K562 (cell line): ENCODE data around the gene HECW1. TPM values are rescaled to one million over a fixed set of nuclear protein-coding genes. Genes with fewer than 3 reads are reported as not detected.

Experiments used
- ATF1 ChIP-seq, 2 experiments: fragments of 450-650 bp in 1 of 2; IDR thresholded peaks; 2 replicates each; pipeline ENCODE4 v1.6.1; 2016; ENCODE audit warnings: missing compliant biosample characterization in 1 of 2, missing genetic modification characterization in 1 of 2
- DDX20 ChIP-seq: fragments of 450-650 bp; IDR thresholded peaks from 2 replicates; pipeline ENCODE4 v1.6.1; 2016; ENCODE audit warnings: missing genetic modification characterization, low read depth, mild to moderate bottlenecking, missing compliant biosample characterization, moderate library complexity
- FUS ChIP-seq: fragments of 200-400 bp; formaldehyde crosslinking; optimal IDR thresholded peaks from 2 replicates; pipeline ENCODE3; 2017; ENCODE audit warnings: low read depth, low read length
- NCOA4 ChIP-seq: fragments of 450-650 bp; IDR thresholded peaks from 2 replicates; pipeline ENCODE4 v1.6.1; 2018; ENCODE audit warnings: mild to moderate bottlenecking; ENCODE audit not compliant: partially characterized antibody
- RB1 ChIP-seq: fragments of 450-650 bp; IDR thresholded peaks from 2 replicates; pipeline ENCODE4 v1.6.1; 2017; ENCODE audit warnings: low read depth, mild to moderate bottlenecking
- SAFB ChIP-seq: fragments of 200-400 bp; formaldehyde crosslinking; IDR thresholded peaks from 2 replicates; pipeline ENCODE4 v1.6.1; 2017; ENCODE audit warnings: low read depth, low read length, borderline replicate concordance
- ZBTB2 ChIP-seq: fragments of 450-650 bp; IDR thresholded peaks from 2 replicates; pipeline ENCODE4 v1.6.1; 2016; ENCODE audit warnings: antibody characterized with exemption
- ZKSCAN1 ChIP-seq: fragments of 150-350 bp; IDR thresholded peaks from 2 replicates; pipeline ENCODE4 v1.6.1; 2016; ENCODE audit warnings: low read depth, low read length
- ZNF609 ChIP-seq: sonication (generic); formaldehyde crosslinking; IDR thresholded peaks from 2 replicates; pipeline ENCODE4 v1.8.1; 2023; ENCODE audit warnings: missing genetic modification reagents, mild to moderate bottlenecking, borderline replicate concordance
- polyA plus RNA-seq, 8 experiments: library from polyadenylated mRNA; depleted of rRNA in 4 of 8; stranded (reverse) in 5 of 8; unstranded in 3 of 8; fragments of >200 nt; fragmentation: Nextera tagmentation in 2 of 8; fragmentation: Illumina TruSeq in 1 of 8; extraction: Ambion mirVana in 2 of 8; extraction: Trizol in 1 of 8; gene quantifications; 2 replicates each; pipeline versions ENCODE4 v1.2.1 to v1.2.3, GENCODE V29; 2011 to 2014; ENCODE audit warnings: inconsistent platforms in 1 of 8, missing spikeins in 1 of 8
- total RNA-seq, 7 experiments: library from RNA; depleted of rRNA in 6 of 7; stranded (reverse); fragments of >200 nt in 6 of 7; fragmentation: Illumina TruSeq in 2 of 7; extraction: Trizol in 2 of 7; gene quantifications; 2 replicates each; pipeline versions ENCODE4 v1.2.1 to v1.2.3, GENCODE V29; 2011 to 2021; ENCODE audit warnings: low replicate concordance in 1 of 7
- TF ChIP-seq, protein P1 (sequence below), 2 experiments: IDR thresholded peaks; 2 replicates each; pipeline ENCODE4 v1.6.1; 2011; ENCODE audit warnings: borderline replicate concordance in 1 of 2, control low read depth in 1 of 2, low read depth in 1 of 2, low read length in 1 of 2, mild to moderate bottlenecking in 1 of 2, mixed read lengths in 1 of 2, moderate library complexity in 1 of 2; ENCODE audit not compliant: insufficient read depth in 1 of 2, insufficient read length in 1 of 2, poor library complexity in 1 of 2, severe bottlenecking in 1 of 2; ENCODE audit errors: extremely low read depth in 1 of 2
- TF ChIP-seq, protein P2 (sequence below): IDR thresholded peaks from 2 replicates; pipeline ENCODE4 v1.6.1; 2016; ENCODE audit warnings: missing genetic modification characterization, missing compliant biosample characterization
- TF ChIP-seq, protein P3 (sequence below), 2 experiments: fragments of 450-650 bp in 1 of 2; IDR thresholded peaks; 2 replicates each; pipeline ENCODE4 v1.6.1; 2011 to 2017; ENCODE audit warnings: low read depth in 2 of 2, antibody characterized with exemption in 1 of 2, borderline replicate concordance in 1 of 2, low read length in 1 of 2, mild to moderate bottlenecking in 1 of 2, mixed read lengths in 1 of 2; ENCODE audit not compliant: control insufficient read depth in 1 of 2

HECW1 gene
- total and polyA plus RNA-seq, 9 of the 15 experiments (the other 6 are each of a cell fraction or from before 2014, with no cell fraction given), result 0.07 to 0.31 (median 0.13) TPM; not detected in 4

GRCh38 chr7:43583424-43584194 lies 471.2 kb downstream of the HECW1 start (continued):
- TF ChIP-seq SAFB (peak; percentile 95), RB1 (0 out of 2 replicates have a peak, but pooled peaks have one; percentile 56), ZNF609 (CRISPR knock-in tag) (no peak), ZKSCAN1 (0 out of 2 replicates have a peak, but pooled peaks have one; percentile 17), DDX20 (tag) (no peak), ATF1 (CRISPR knock-in tag; IDR thresholded peaks at IDR 0.05) (no peak), ATF1 (tag; IDR thresholded peaks at IDR 0.05) (peak; percentile 57), FUS (peak; percentile 15), NCOA4 (no peak), ZBTB2 (0 out of 2 replicates have a peak, but pooled peaks have one; percentile 49)
- TF ChIP-seq, protein P1, sequence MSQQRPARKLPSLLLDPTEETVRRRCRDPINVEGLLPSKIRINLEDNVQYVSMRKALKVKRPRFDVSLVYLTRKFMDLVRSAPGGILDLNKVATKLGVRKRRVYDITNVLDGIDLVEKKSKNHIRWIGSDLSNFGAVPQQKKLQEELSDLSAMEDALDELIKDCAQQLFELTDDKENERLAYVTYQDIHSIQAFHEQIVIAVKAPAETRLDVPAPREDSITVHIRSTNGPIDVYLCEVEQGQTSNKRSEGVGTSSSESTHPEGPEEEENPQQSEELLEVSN (IDR thresholded peaks at IDR 0.05; ENCODE audit: borderline replicate concordance in 1 of 2, extremely low read depth in 1 of 2, insufficient read depth in 1 of 2, insufficient read length in 1 of 2, low read depth in 1 of 2, low read length in 1 of 2, poor library complexity in 1 of 2, severe bottlenecking in 1 of 2), result peak; percentile 50 to 52
- TF ChIP-seq, protein P2, sequence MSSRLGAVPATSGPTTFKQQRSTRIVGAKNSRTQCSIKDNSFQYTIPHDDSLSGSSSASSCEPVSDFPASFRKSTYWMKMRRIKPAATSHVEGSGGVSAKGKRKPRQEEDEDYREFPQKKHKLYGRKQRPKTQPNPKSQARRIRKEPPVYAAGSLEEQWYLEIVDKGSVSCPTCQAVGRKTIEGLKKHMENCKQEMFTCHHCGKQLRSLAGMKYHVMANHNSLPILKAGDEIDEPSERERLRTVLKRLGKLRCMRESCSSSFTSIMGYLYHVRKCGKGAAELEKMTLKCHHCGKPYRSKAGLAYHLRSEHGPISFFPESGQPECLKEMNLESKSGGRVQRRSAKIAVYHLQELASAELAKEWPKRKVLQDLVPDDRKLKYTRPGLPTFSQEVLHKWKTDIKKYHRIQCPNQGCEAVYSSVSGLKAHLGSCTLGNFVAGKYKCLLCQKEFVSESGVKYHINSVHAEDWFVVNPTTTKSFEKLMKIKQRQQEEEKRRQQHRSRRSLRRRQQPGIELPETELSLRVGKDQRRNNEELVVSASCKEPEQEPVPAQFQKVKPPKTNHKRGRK (tag), result peak; percentile 80
- TF ChIP-seq, protein P3, sequence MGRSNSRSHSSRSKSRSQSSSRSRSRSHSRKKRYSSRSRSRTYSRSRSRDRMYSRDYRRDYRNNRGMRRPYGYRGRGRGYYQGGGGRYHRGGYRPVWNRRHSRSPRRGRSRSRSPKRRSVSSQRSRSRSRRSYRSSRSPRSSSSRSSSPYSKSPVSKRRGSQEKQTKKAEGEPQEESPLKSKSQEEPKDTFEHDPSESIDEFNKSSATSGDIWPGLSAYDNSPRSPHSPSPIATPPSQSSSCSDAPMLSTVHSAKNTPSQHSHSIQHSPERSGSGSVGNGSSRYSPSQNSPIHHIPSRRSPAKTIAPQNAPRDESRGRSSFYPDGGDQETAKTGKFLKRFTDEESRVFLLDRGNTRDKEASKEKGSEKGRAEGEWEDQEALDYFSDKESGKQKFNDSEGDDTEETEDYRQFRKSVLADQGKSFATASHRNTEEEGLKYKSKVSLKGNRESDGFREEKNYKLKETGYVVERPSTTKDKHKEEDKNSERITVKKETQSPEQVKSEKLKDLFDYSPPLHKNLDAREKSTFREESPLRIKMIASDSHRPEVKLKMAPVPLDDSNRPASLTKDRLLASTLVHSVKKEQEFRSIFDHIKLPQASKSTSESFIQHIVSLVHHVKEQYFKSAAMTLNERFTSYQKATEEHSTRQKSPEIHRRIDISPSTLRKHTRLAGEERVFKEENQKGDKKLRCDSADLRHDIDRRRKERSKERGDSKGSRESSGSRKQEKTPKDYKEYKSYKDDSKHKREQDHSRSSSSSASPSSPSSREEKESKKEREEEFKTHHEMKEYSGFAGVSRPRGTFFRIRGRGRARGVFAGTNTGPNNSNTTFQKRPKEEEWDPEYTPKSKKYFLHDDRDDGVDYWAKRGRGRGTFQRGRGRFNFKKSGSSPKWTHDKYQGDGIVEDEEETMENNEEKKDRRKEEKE (IDR thresholded peaks at IDR 0.05; ENCODE audit: borderline replicate concordance in 1 of 2, control insufficient read depth in 1 of 2, low read depth in 2 of 2, low read length in 1 of 2), result no peak
